Measurements from ENCODE around the gene RPGR. TPM values are rescaled to one million over a fixed set of nuclear protein-coding genes. Genes with fewer than 3 reads are reported as not detected.

RPGR gene
- 2.6 TPM for polyA plus RNA-seq (2012; ENCODE audit: low read depth, missing spikeins)

GRCh38 chrX:38327007-38327774 is at the start of gene RPGR:
Gene RPGR, minus strand, starts transcription at chrX:38327509. Its CDS starts 142 bp downstream, at chrX:38327367.
- DNase-seq (ENCODE audit: insufficient read length, low spot score) (peak; percentile 72), FAIRE-seq (peak; percentile 99)
- 0 out of 2 replicates have a peak, but pooled peaks have one; percentile 21 for TF ChIP-seq TAF1 (IDR thresholded peaks at IDR 0.05; ENCODE audit: low read depth, low read length)
- TF ChIP-seq POLR2A (IDR thresholded peaks at IDR 0.05; ENCODE audit: low read depth, low read length) = no peak
- no peak; the same call in 1 of the 2 replicates for TF ChIP-seq POLR2AphosphoS5 (IDR thresholded peaks at IDR 0.05; ENCODE audit: low read depth, low read length)

- DNase-seq (ENCODE audit: insufficient read length, low spot score) (no peak), FAIRE-seq (no peak)
- TF ChIP-seq POLR2A (IDR thresholded peaks at IDR 0.05; ENCODE audit: low read depth, low read length) (no peak), POLR2AphosphoS5 (IDR thresholded peaks at IDR 0.05; ENCODE audit: low read depth, low read length) (no peak), POU2F2 (IDR thresholded peaks at IDR 0.05; ENCODE audit: low read depth, low read length) (no peak), PAX5 (IDR thresholded peaks at IDR 0.05; ENCODE audit: insufficient read depth, low read length, severe bottlenecking) (no peak), TAF1 (IDR thresholded peaks at IDR 0.05; ENCODE audit: low read depth, low read length) (no peak), SPI1 (IDR thresholded peaks at IDR 0.05; ENCODE audit: low read depth, low read length) (no peak)
Observed at GRCh38 chrX:38376747-38377146, 49.4 kb upstream of the RPGR start.

- DNase-seq (ENCODE audit: insufficient read length, low spot score) (no peak), FAIRE-seq (no peak)
- TF ChIP-seq PAX5 (IDR thresholded peaks at IDR 0.05; ENCODE audit: insufficient read depth, low read length, severe bottlenecking) (no peak), POU2F2 (IDR thresholded peaks at IDR 0.05; ENCODE audit: low read depth, low read length) (no peak), SPI1 (IDR thresholded peaks at IDR 0.05; ENCODE audit: low read depth, low read length) (no peak), POLR2AphosphoS5 (IDR thresholded peaks at IDR 0.05; ENCODE audit: low read depth, low read length) (no peak), POLR2A (IDR thresholded peaks at IDR 0.05; ENCODE audit: low read depth, low read length) (no peak), TAF1 (IDR thresholded peaks at IDR 0.05; ENCODE audit: low read depth, low read length) (no peak)
Observed at GRCh38 chrX:38375891-38376290, 48.6 kb upstream of the RPGR start.

GRCh38 chrX:38374431-38374830 is 47.1 kb upstream of the RPGR start:
- no peak for DNase-seq (ENCODE audit: insufficient read length, low spot score)
- no peak for FAIRE-seq
- no peak for TF ChIP-seq POLR2AphosphoS5 (IDR thresholded peaks at IDR 0.05; ENCODE audit: low read depth, low read length)
- no peak for TF ChIP-seq POU2F2 (IDR thresholded peaks at IDR 0.05; ENCODE audit: low read depth, low read length)
- TF ChIP-seq TAF1 (IDR thresholded peaks at IDR 0.05; ENCODE audit: low read depth, low read length) = no peak
- no peak for TF ChIP-seq POLR2A (IDR thresholded peaks at IDR 0.05; ENCODE audit: low read depth, low read length)
- TF ChIP-seq SPI1 (IDR thresholded peaks at IDR 0.05; ENCODE audit: low read depth, low read length) = no peak
- TF ChIP-seq PAX5 (IDR thresholded peaks at IDR 0.05; ENCODE audit: insufficient read depth, low read length, severe bottlenecking) = no peak

- FAIRE-seq (no peak), DNase-seq (ENCODE audit: insufficient read length, low spot score) (no peak)
- TF ChIP-seq TAF1 (IDR thresholded peaks at IDR 0.05; ENCODE audit: low read depth, low read length) (no peak), POU2F2 (IDR thresholded peaks at IDR 0.05; ENCODE audit: low read depth, low read length) (no peak), POLR2A (IDR thresholded peaks at IDR 0.05; ENCODE audit: low read depth, low read length) (no peak), POLR2AphosphoS5 (IDR thresholded peaks at IDR 0.05; ENCODE audit: low read depth, low read length) (no peak), SPI1 (IDR thresholded peaks at IDR 0.05; ENCODE audit: low read depth, low read length) (no peak), PAX5 (IDR thresholded peaks at IDR 0.05; ENCODE audit: insufficient read depth, low read length, severe bottlenecking) (no peak)
Observed at GRCh38 chrX:38371641-38372040, 44.3 kb upstream of the RPGR start.

GRCh38 chrX:38368774-38369173 is 41.5 kb upstream of the RPGR start:
- TF ChIP-seq TAF1 (IDR thresholded peaks at IDR 0.05; ENCODE audit: low read depth, low read length) = no peak
- no peak for TF ChIP-seq POU2F2 (IDR thresholded peaks at IDR 0.05; ENCODE audit: low read depth, low read length)
- TF ChIP-seq SPI1 (IDR thresholded peaks at IDR 0.05; ENCODE audit: low read depth, low read length) = no peak
- no peak for TF ChIP-seq POLR2AphosphoS5 (IDR thresholded peaks at IDR 0.05; ENCODE audit: low read depth, low read length)
- TF ChIP-seq POLR2A (IDR thresholded peaks at IDR 0.05; ENCODE audit: low read depth, low read length) = no peak
- no peak for TF ChIP-seq PAX5 (IDR thresholded peaks at IDR 0.05; ENCODE audit: insufficient read depth, low read length, severe bottlenecking)
- no peak for FAIRE-seq
- DNase-seq (ENCODE audit: insufficient read length, low spot score) = no peak

GRCh38 chrX:38365954-38366353 is 38.6 kb upstream of the RPGR start:
- TF ChIP-seq POU2F2 (IDR thresholded peaks at IDR 0.05; ENCODE audit: low read depth, low read length) = no peak
- TF ChIP-seq SPI1 (IDR thresholded peaks at IDR 0.05; ENCODE audit: low read depth, low read length) = 0 out of 2 replicates have a peak, but pooled peaks have one; percentile 8
- TF ChIP-seq TAF1 (IDR thresholded peaks at IDR 0.05; ENCODE audit: low read depth, low read length) = no peak
- DNase-seq (ENCODE audit: insufficient read length, low spot score) (no peak), FAIRE-seq (no peak)

GRCh38 chrX:38363046-38363445 is 35.7 kb upstream of the RPGR start:
- FAIRE-seq (no peak), DNase-seq (ENCODE audit: insufficient read length, low spot score) (no peak)
- no peak for TF ChIP-seq POLR2AphosphoS5 (IDR thresholded peaks at IDR 0.05; ENCODE audit: low read depth, low read length)
- TF ChIP-seq POU2F2 (IDR thresholded peaks at IDR 0.05; ENCODE audit: low read depth, low read length) = no peak
- no peak for TF ChIP-seq POLR2A (IDR thresholded peaks at IDR 0.05; ENCODE audit: low read depth, low read length)
- no peak for TF ChIP-seq PAX5 (IDR thresholded peaks at IDR 0.05; ENCODE audit: insufficient read depth, low read length, severe bottlenecking)
- no peak for TF ChIP-seq SPI1 (IDR thresholded peaks at IDR 0.05; ENCODE audit: low read depth, low read length)
- TF ChIP-seq TAF1 (IDR thresholded peaks at IDR 0.05; ENCODE audit: low read depth, low read length) = no peak

- FAIRE-seq = no peak
- DNase-seq (ENCODE audit: insufficient read length, low spot score) = no peak
- no peak for TF ChIP-seq TAF1 (IDR thresholded peaks at IDR 0.05; ENCODE audit: low read depth, low read length)
- no peak for TF ChIP-seq PAX5 (IDR thresholded peaks at IDR 0.05; ENCODE audit: insufficient read depth, low read length, severe bottlenecking)
- no peak for TF ChIP-seq POLR2AphosphoS5 (IDR thresholded peaks at IDR 0.05; ENCODE audit: low read depth, low read length)
- no peak for TF ChIP-seq SPI1 (IDR thresholded peaks at IDR 0.05; ENCODE audit: low read depth, low read length)
- TF ChIP-seq POLR2A (IDR thresholded peaks at IDR 0.05; ENCODE audit: low read depth, low read length) = no peak
- no peak for TF ChIP-seq POU2F2 (IDR thresholded peaks at IDR 0.05; ENCODE audit: low read depth, low read length)
Observed at GRCh38 chrX:38357747-38358673, 30.7 kb upstream of the RPGR start.
